ENCODE data around the gene OGFR. TPM values are rescaled to one million over a fixed set of nuclear protein-coding genes. Genes with fewer than 3 reads are reported as not detected.

The OGFR gene
- total RNA-seq, 1 donor from 2014 or later = 7.0 TPM

DNA sequence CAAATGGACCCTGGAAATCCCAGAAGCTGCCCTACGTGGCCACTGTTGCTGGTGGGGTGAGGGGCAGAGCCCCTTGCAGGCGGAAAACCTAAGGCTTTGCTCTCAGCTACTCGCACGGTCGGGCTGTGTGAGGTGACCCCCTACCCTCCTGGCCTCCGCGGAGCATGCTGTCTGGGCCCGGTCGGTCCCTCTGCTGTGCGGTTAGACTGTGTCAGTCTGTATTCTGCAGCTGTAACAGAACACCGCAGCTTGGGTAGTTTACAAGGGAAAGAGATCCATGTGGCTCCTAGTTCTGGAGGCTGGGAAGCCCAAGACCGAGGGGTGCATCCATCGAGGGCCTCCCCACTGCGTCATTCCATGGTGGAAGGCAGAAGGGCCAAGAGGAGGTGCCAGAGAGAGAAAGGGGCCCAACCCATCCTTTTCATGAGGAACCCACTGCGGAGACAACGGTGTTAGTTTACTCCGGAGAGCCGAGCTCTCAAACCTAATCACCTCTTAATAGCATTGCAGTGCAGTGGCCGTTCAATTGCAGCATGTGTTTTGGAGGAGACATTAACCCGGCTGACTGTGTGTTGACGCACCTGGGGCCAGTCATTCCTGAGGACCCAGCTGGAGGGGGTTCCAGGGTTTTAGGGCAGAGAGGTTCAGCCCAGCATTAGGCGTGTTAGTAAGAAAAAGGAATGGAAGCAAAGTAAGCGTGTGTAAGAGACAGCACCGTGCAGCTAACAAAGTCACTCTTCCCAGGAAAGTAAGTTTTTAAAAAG lies 30.5 kb downstream of the OGFR start:
- Histone ChIP-seq H3K79me2 (ENCODE audit: low read depth) (no peaks in the 10 kb centered on the region), H3K27ac (peak overlapping the region; percentile 19), H2AFZ (replicated peaks) (no peak overlapping the region), H3K4me3 (no peak overlapping the region), H3K4me1 (peaks cover 28% of the 10 kb centered on the region), H3F3A (ENCODE audit: low read depth) (peaks cover 28% of the 10 kb centered on the region), H3K36me3 (no peaks in the 10 kb centered on the region), H4K20me1 (ENCODE audit: low read depth) (peaks cover under 1% of the 10 kb centered on the region), H3K9me3 (ENCODE audit: low read depth) (no peaks in the 10 kb centered on the region), H3K4me2 (peak overlapping the region; percentile 35), H3K27me3 (no peaks in the 10 kb centered on the region), H3K9ac (no peak overlapping the region)
- H3K4me1 Mint-ChIP-seq = peaks cover 34% of the 10 kb centered on the region
- no peak overlapping the region for H3K4me3 Mint-ChIP-seq
- no peak overlapping the region for H3K27ac Mint-ChIP-seq
- H3K36me3 Mint-ChIP-seq = no peaks in the 10 kb centered on the region
- no peaks in the 10 kb centered on the region for H3K9me3 Mint-ChIP-seq
- TF ChIP-seq EZH2phosphoT487 (IDR thresholded peaks at IDR 0.05) = no peak
- TF ChIP-seq, protein P1, sequence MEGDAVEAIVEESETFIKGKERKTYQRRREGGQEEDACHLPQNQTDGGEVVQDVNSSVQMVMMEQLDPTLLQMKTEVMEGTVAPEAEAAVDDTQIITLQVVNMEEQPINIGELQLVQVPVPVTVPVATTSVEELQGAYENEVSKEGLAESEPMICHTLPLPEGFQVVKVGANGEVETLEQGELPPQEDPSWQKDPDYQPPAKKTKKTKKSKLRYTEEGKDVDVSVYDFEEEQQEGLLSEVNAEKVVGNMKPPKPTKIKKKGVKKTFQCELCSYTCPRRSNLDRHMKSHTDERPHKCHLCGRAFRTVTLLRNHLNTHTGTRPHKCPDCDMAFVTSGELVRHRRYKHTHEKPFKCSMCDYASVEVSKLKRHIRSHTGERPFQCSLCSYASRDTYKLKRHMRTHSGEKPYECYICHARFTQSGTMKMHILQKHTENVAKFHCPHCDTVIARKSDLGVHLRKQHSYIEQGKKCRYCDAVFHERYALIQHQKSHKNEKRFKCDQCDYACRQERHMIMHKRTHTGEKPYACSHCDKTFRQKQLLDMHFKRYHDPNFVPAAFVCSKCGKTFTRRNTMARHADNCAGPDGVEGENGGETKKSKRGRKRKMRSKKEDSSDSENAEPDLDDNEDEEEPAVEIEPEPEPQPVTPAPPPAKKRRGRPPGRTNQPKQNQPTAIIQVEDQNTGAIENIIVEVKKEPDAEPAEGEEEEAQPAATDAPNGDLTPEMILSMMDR (IDR thresholded peaks at IDR 0.05) = no peak
- TF ChIP-seq EZH2 (IDR thresholded peaks at IDR 0.05) = no peak
- peaks cover 4% of the 10 kb centered on the region for H3K27me3 Mint-ChIP-seq (ENCODE audit: insufficient read depth, low read depth)
- DNase-seq (ENCODE audit: low spot score) = no peak

DNA sequence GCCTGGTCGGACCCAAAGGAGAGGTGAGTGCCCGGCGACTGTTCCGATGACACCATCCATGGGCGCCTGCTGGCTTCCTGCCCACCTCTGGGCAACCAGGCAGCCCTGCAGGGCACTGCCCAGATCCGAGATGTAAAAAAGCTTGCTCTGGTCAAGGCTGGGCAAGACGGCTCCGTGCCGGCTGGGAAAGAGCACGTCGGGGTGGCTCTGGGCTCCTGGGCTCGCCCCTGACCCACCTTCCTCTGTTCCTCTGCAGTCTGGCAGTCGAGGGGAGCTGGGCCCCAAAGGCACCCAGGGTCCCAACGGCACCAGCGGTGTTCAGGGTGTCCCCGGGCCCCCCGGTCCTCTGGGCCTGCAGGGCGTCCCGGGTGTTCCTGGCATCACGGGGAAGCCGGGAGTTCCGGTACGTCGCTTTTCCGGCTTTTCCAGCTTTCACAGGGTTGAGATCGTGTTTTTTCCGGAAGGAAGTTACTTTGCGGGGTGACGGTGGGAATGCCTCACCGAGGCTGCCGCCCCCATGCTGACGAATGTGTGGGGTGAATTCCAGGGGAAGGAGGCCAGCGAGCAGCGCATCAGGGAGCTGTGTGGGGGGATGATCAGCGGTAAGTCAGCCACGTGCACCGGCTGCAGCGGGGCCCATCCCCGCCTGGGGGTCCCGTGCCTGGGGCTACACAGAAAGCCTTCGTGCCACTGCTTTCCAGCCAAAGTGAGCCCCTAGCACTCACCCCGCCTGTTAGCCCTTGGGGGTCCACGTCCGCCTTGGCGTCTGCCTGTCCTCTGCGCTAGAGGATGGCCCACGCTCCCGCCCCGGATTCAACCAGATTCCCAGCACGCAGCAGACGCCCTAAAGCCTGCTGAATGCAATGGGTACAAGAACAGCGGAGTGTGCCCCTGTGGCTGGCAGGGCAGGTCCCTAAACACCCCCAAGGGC lies 31.6 kb downstream of the OGFR start:
- TF ChIP-seq EZH2 (IDR thresholded peaks at IDR 0.05) (no peak), EZH2phosphoT487 (IDR thresholded peaks at IDR 0.05) (no peak)
- TF ChIP-seq, protein P1 (IDR thresholded peaks at IDR 0.05) = no peak
- H3K36me3 ChIP-seq = no peaks in the 10 kb centered on the region
- peaks cover 5% of the 10 kb centered on the region for H4K20me1 ChIP-seq (ENCODE audit: low read depth)
- Mint-ChIP-seq H3K27ac (peak overlapping the region; percentile 33), H3K36me3 (no peaks in the 10 kb centered on the region), H3K9me3 (no peaks in the 10 kb centered on the region), H3K4me1 (peaks cover 38% of the 10 kb centered on the region), H3K27me3 (ENCODE audit: insufficient read depth, low read depth) (peaks cover 4% of the 10 kb centered on the region), H3K4me3 (no peak overlapping the region)
- H3K79me2 ChIP-seq (ENCODE audit: low read depth) = no peaks in the 10 kb centered on the region
- peaks cover 28% of the 10 kb centered on the region for H3F3A ChIP-seq (ENCODE audit: low read depth)
- no peak overlapping the region for H3K9ac ChIP-seq
- H2AFZ ChIP-seq (replicated peaks) = no peak overlapping the region
- no peak overlapping the region for H3K27ac ChIP-seq
- no peak for DNase-seq (ENCODE audit: low spot score)
- no peaks in the 10 kb centered on the region for H3K9me3 ChIP-seq (ENCODE audit: low read depth)
- no peaks in the 10 kb centered on the region for H3K27me3 ChIP-seq
- peaks cover 33% of the 10 kb centered on the region for H3K4me1 ChIP-seq
- H3K4me2 ChIP-seq = no peak overlapping the region
- no peak overlapping the region for H3K4me3 ChIP-seq

DNA sequence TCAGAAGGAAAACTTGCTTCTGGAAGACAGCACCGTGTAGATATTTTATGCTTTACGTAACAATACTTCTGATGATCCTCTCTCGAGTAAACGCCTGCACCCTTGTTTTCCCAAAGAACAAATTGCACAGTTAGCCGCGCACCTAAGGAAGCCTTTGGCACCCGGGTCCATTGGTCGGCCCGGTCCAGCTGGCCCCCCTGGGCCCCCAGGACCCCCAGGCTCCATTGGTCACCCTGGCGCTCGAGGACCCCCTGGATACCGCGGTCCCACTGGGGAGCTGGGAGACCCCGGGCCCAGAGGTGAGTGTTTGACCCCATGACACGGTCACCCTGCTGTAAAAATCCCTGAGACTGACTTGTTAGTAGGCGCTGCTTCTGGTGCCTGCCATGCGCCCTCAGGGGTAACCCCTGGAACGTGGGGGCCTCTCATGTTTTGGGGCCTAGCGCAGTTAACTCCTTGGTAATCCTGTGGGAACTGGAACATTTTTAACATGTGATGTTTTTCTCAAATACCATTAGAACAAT lies 32.4 kb downstream of the OGFR start:
- H3K27ac ChIP-seq = no peak overlapping the region
- DNase-seq (ENCODE audit: low spot score) = no peak
- Mint-ChIP-seq H3K27ac (peak overlapping the region; percentile 33), H3K27me3 (ENCODE audit: insufficient read depth, low read depth) (peaks cover 4% of the 10 kb centered on the region), H3K4me1 (peaks cover 33% of the 10 kb centered on the region), H3K36me3 (no peaks in the 10 kb centered on the region), H3K4me3 (no peak overlapping the region), H3K9me3 (no peaks in the 10 kb centered on the region)
- H3K4me1 ChIP-seq = peaks cover 31% of the 10 kb centered on the region
- no peaks in the 10 kb centered on the region for H3K27me3 ChIP-seq
- no peaks in the 10 kb centered on the region for H3K9me3 ChIP-seq (ENCODE audit: low read depth)
- no peak overlapping the region for H3K4me3 ChIP-seq
- no peak overlapping the region for H2AFZ ChIP-seq (replicated peaks)
- no peak overlapping the region for H3K9ac ChIP-seq
- no peaks in the 10 kb centered on the region for H3K36me3 ChIP-seq
- TF ChIP-seq EZH2 (IDR thresholded peaks at IDR 0.05) = no peak
- TF ChIP-seq EZH2phosphoT487 (IDR thresholded peaks at IDR 0.05) = no peak
- TF ChIP-seq, protein P1 (IDR thresholded peaks at IDR 0.05) = no peak
- no peaks in the 10 kb centered on the region for H3K79me2 ChIP-seq (ENCODE audit: low read depth)
- peaks cover 24% of the 10 kb centered on the region for H3F3A ChIP-seq (ENCODE audit: low read depth)
- H3K4me2 ChIP-seq = no peak overlapping the region
- H4K20me1 ChIP-seq (ENCODE audit: low read depth) = peaks cover 5% of the 10 kb centered on the region

All from neural progenitor cell (in vitro differentiated cells).